ENCODE data around the gene ALDH3A2.

GRCh38 chr17:19656336-19656735, 7.8 kb downstream of the ALDH3A2 start:
- no peak for TF ChIP-seq CTCF (conservative IDR thresholded peaks at IDR 0.05; ENCODE audit: low read length)
- TF ChIP-seq EZH2phosphoT487 (IDR thresholded peaks at IDR 0.05; ENCODE audit: borderline replicate concordance, low read depth, low read length): no peak
